Loucy (cell line): ENCODE measurements around the gene CERK.

Source experiments
- EZH2phosphoT487 ChIP-seq: fragments of 200-600 bp; IDR thresholded peaks from 2 replicates; pipeline ENCODE4 v1.6.1; 2018; ENCODE audit warnings: antibody characterized with exemption, mild to moderate bottlenecking, moderate library complexity, borderline replicate concordance
- TF ChIP-seq, protein P1 (sequence below): fragments of 200-600 bp; sonication (generic); conservative IDR thresholded peaks from 2 replicates; pipeline ENCODE4 v1.5.1; 2014; ENCODE audit warnings: mild to moderate bottlenecking, antibody characterized with exemption, low read length

DNA sequence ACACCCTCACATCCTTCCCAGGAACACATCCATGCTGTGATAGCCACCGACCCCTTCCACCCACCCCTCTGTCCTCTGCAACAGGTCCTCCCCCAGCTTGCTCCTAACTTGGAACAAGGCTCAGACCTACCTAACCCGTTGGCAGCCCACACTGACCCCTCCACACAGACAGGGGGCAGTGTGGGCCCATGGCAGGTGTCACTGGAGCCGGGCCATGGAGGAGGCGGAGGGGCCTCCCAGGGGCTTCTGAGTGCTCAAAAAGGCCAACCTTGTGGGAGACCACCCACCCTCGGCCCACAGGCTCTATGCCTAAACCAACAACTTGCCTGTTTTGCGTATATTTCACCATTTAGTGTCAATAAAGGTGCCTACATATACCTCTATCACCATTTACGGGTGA is 57.0 kb downstream of the CERK start:
- TF ChIP-seq, protein P1, sequence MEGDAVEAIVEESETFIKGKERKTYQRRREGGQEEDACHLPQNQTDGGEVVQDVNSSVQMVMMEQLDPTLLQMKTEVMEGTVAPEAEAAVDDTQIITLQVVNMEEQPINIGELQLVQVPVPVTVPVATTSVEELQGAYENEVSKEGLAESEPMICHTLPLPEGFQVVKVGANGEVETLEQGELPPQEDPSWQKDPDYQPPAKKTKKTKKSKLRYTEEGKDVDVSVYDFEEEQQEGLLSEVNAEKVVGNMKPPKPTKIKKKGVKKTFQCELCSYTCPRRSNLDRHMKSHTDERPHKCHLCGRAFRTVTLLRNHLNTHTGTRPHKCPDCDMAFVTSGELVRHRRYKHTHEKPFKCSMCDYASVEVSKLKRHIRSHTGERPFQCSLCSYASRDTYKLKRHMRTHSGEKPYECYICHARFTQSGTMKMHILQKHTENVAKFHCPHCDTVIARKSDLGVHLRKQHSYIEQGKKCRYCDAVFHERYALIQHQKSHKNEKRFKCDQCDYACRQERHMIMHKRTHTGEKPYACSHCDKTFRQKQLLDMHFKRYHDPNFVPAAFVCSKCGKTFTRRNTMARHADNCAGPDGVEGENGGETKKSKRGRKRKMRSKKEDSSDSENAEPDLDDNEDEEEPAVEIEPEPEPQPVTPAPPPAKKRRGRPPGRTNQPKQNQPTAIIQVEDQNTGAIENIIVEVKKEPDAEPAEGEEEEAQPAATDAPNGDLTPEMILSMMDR, result peak; percentile 67
- TF ChIP-seq EZH2phosphoT487, result no peak
